GM19351 (cell line): ENCODE data around the gene SRRM1.
"Not testable (repeated sequence)": the region's sequence is repeated elsewhere in the genome, so short reads cannot be mapped to it uniquely, and the experiment has no call there.

Experiments
- ATAC-seq: cut with Tn5 transposase; IDR thresholded peaks from one replicate; pipeline ENCODE4 v1.9.1; 2021; ENCODE audit warnings: mild to moderate bottlenecking, moderate library complexity; ENCODE audit not compliant: unreplicated experiment

The SRRM1 gene

GRCh38 chr1:24692351-24692980 lies 49.4 kb downstream of the SRRM1 start:
- ATAC-seq, result no peak

GRCh38 chr1:24693827-24694379 lies 50.8 kb downstream of the SRRM1 start:
- no peak for ATAC-seq

- ATAC-seq, result peak; percentile 64
These were observed 51.3 kb downstream of the SRRM1 start for GRCh38 chr1:24694380-24694843.

- ATAC-seq, result no peak
These were observed 52.3 kb downstream of the SRRM1 start for GRCh38 chr1:24695202-24695974.

GRCh38 chr1:24696041-24696755 lies 53.1 kb downstream of the SRRM1 start:
- no peak for ATAC-seq

- ATAC-seq, result no peak
These were observed 53.7 kb downstream of the SRRM1 start for GRCh38 chr1:24696756-24697330.

- not testable (repeated sequence) for ATAC-seq
These were observed 54.4 kb downstream of the SRRM1 start for GRCh38 chr1:24697453-24698001.

GRCh38 chr1:24698326-24698725 lies 55.2 kb downstream of the SRRM1 start:
- ATAC-seq, result not testable (repeated sequence)

- no peak for ATAC-seq
These were observed 56.5 kb downstream of the SRRM1 start for GRCh38 chr1:24699628-24700027.

- no peak for ATAC-seq
These were observed 59.6 kb downstream of the SRRM1 start for GRCh38 chr1:24702511-24703293.

GRCh38 chr1:24704411-24705259 lies 61.5 kb downstream of the SRRM1 start:
- ATAC-seq, result no peak

- ATAC-seq, result peak; percentile 57
These were observed 62.4 kb downstream of the SRRM1 start for GRCh38 chr1:24705260-24706073.

- not testable (repeated sequence) for ATAC-seq
These were observed 62.9 kb downstream of the SRRM1 start for GRCh38 chr1:24706074-24706389.

GRCh38 chr1:24707687-24708086 lies 64.6 kb downstream of the SRRM1 start:
- ATAC-seq, result no peak

GRCh38 chr1:24708938-24709337 lies 65.8 kb downstream of the SRRM1 start:
- ATAC-seq, result no peak

GRCh38 chr1:24709791-24710441 lies 66.8 kb downstream of the SRRM1 start:
- ATAC-seq, result no peak

- ATAC-seq, result no peak
These were observed 68.2 kb downstream of the SRRM1 start for GRCh38 chr1:24711329-24711728.

- no peak for ATAC-seq
These were observed 70.1 kb downstream of the SRRM1 start for GRCh38 chr1:24713176-24713575.
